ENCODE data around the gene CCR9.

The CCR9 gene

DNA sequence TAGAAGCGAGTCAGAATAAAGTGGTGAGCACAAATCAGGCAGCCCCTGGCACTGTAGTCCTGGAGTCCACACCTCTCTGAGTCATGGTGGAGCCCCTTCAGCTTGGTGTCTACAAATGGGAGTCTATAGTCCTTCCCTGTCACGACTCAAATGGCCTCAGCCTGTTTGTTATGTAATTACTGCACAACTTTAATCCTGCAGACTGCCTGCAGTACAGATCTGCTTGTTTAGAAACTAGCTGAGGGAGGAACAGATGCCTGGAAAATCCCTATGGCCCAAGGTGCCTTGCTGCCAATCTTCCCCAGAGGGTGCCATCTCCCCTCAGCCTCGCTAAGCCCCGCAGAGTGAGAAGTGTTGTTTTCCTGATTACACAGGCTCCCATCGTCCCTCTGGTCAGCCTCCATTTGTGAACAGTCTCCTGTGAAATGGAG is 53.0 kb downstream of the CCR9 start:
- no peak for DNase-seq

DNA sequence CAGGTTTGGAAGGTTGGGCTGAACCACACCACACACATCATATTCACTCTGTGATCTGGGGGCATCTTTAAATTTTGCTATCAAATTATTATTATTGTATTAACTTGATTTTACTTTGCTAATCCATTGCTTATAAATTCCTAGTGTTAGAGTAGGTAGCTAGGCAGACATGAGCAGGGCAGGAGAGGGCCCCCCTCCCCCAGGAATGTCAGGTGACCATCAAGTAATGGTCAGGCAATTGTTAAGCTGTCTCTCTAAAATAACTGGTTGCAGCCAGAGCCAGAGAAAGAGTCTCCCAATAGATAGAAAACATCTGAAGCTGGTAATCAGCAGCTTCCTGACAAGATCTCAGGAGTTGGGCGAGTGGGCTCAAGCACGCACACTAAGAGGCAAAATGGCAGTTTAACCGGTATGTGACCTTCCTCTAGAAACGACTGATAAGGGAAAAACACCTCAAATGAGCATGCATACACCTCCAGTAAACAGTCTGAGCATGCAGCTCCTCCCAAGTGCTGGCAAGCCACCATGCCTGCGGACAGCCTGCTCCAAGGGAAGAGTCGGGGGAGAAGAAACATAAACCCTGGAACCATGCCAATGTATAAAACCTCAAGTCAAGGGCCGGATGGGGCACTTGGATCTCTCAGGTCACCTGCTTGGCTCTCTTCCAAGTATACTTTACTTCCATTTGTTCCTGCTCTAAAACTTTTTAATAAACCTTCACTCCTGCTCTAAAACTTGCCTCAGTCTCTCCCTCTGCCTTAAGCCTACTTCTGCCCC is 53.8 kb downstream of the CCR9 start:
- DNase-seq, result no peak

DNA sequence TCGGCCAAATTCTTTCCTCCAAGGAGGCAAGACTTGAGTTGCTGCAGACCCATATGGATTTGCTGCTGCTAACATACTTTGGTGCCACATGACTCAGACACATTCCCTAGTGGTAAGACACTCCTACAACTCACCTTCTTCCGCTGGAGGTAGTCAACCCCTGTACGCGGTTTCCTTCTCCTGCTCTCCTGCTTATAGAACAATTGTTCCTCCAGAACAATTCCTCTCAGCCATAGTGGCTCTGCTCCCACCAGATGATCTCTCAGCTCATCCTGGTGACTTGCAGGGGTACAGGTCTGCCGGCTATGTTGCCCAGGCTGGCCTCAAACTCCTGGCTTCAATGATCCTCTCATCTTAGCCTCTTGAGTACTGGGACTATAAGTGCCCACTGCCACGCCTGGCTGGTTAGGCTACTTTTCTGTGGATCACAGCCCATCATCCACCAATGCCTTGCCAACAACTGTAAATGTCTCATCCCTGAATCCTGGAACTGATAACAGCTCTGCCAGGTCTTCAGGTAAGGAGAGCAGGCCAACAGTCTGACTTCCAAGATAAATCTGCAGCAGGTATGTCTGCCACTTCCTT is 54.5 kb downstream of the CCR9 start:
- no peak for DNase-seq

DNA sequence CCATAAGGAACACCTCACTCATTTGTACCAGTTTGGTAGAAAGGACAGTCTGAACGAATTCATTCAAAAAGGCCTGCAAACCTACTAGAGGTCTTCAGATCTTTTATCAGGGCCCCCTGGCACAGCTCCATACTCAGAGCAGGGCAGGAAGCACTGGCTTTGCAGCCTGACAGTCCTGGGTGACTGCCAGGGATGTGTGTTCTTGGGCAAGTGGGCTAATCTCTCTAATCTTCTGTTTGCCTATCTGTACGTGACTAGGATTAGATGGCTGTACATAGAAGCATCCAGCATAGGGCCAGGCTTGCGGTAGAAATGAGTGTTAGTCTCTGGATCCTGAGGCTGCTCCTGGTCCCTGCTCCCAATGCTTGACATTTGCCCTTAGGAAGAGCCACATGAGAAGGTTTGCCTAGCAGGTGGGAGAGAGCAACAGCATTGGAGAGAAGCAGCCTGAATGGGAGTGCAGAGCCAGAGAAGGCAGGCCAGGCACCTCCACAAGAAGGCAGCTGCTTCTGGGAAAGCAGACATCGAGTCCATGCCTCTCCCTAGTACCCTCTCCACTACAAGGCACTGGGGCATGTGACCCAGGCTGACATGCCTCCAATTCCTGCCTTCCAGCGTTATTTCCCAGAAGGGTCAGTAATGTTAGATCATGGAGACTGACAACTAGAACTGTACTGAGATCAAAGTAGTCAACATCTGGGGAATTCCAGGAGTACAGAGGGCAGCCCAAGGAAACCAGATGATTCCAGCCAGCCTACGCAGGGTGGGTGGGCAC is 55.9 kb downstream of the CCR9 start:
- no peak for DNase-seq

DNA sequence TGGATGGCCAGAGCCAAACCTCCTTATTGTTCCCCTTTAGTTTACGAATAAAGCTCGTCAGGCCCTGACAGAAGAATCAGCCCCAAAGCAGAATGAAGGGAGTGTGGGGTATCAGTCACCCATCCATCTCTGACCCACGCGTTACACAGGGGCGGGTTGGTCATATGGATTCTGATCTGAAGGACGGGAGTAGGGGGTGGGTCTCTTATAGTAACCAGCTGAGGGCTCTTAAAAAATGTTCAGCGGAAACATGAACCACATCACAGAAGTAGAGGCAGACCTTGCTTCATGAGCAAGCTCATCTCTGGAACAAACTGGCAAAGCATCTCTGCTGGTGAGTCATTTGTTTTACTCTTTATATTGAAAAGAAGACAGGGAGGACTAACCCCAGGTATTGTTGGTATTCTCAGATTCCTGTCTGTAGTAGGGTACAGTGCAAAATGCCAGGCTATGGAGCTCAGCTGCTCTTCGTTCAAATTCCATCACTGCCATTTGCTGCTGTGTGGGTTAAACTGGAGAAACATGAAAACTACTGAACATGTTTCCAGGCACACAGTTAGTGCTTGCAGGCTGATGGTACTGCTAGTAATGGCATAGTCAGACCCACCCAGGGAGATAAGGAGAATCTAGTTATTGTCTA is 57.0 kb downstream of the CCR9 start, which contains the start of gene CXCR6:
CXCR6 (plus strand) TSS at position 258 of the 640 bp plus-strand sequence. CDS start 3,018 bp downstream, outside the sequence.
- no peak for DNase-seq

DNA sequence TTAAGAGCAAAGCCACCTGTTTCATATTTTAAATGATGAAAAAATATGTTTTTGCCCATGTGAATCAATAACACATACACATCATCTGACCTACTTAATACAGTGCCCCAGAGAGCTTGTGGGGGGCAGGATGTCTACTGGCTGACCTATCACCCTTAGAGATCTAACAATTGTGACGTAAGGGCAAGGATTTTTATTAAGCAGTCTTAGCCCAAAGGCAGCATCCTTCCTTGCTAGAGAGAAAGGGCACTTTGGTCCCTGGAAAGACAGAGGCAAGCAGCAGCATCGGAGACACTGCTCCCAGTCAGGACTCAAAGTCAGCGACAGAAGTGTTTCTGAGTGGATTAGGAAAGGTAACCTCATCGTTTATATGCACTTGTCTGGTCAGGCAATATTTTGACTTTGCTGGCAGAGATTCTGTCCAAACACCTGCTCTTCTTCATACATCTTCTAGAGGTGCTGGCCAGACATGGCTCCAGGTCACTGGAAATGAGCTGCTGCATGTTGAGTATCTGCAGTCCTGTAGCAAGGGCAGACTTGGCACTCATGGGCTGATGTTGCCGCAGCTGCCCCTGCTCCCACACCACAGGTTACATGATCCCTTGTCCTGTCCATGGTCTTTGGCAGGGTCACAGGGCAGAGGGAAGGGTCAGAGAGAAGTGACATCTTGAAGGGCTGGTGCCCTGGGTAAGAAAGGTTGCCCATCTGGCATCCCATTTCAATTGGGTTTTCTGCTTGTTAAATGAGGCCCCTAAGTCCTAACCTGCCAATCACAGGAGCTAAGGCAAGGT is 58.7 kb downstream of the CCR9 start:
- no peak for DNase-seq

DNA sequence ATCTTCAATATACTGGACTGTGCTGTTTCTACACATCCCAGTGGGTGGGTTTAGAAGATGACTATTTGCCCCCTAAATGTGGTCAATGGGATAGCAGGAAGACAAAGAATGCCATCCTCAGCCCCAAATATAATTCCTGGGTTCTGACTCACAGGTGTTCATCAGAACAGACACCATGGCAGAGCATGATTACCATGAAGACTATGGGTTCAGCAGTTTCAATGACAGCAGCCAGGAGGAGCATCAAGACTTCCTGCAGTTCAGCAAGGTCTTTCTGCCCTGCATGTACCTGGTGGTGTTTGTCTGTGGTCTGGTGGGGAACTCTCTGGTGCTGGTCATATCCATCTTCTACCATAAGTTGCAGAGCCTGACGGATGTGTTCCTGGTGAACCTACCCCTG is 60.0 kb downstream of the CCR9 start:
- no peak for DNase-seq

DNA sequence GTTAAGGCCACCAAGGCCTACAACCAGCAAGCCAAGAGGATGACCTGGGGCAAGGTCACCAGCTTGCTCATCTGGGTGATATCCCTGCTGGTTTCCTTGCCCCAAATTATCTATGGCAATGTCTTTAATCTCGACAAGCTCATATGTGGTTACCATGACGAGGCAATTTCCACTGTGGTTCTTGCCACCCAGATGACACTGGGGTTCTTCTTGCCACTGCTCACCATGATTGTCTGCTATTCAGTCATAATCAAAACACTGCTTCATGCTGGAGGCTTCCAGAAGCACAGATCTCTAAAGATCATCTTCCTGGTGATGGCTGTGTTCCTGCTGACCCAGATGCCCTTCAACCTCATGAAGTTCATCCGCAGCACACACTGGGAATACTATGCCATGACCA is 60.5 kb downstream of the CCR9 start:
- no peak for DNase-seq

DNA sequence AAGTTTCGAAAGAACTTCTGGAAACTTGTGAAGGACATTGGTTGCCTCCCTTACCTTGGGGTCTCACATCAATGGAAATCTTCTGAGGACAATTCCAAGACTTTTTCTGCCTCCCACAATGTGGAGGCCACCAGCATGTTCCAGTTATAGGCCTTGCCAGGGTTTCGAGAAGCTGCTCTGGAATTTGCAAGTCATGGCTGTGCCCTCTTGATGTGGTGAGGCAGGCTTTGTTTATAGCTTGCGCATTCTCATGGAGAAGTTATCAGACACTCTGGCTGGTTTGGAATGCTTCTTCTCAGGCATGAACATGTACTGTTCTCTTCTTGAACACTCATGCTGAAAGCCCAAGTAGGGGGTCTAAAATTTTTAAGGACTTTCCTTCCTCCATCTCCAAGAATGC is 61.0 kb downstream of the CCR9 start:
- DNase-seq, result no peak

DNA sequence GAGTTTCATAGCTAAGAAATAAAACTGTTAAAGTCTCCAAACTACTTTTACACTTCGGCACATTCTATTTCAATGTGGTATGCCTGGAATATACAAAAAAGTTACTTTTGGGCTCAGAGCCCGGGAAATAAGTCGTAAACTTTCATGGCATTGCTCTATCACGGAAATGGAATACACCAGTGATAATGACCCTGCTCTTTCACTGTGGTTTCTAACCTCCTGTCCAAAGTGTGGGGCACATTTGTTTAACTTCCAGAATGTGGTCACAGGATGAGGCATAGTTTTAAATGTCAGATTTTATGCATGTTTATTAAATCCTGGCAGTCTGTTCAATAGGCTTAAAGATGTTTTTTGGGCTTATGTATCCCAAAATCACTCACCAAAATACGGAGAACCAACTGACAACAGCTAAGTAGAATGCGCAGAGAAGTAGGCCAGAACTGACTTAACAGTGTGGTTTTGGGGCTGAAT is 62.0 kb downstream of the CCR9 start:
- DNase-seq, result no peak

DNA sequence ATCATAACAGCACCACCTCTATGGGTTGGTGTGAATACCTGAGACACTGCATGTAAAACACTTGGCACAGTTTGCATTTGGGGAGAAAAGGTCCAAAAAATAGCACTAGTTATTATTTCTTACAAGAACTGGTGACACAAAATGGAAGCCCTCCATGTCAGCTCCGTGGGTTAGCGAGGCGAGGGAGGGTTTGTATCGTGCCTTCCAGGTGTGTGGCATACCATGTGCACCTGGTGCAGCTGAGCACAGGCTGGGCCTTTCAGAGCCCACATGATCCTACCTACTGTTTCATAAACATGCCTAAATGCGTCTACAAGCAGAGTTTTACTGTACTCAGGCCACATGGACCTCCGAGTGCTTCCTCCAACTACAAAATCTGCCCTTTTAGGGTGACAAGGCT is 62.5 kb downstream of the CCR9 start:
- no peak for DNase-seq

DNA sequence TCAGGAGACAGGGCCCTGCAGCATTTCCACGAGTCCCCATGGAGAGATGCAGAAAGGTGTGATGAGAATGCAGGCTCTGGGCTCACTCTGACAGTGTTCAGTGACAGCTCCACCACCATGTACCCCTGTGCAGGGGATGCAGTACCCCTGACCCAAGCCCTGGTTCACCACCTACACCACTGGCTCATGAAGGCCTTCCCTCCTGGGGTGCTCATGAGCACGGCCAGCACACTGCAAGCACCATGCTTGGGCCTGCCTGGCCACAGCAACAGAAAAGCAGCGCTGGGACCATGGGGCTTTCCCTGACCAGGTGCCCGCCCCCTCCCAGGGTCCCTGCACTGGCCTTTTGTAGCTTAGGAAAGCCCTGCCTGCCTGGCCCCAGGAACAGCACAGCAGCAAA is 63.1 kb downstream of the CCR9 start:
- DNase-seq, result no peak

DNA sequence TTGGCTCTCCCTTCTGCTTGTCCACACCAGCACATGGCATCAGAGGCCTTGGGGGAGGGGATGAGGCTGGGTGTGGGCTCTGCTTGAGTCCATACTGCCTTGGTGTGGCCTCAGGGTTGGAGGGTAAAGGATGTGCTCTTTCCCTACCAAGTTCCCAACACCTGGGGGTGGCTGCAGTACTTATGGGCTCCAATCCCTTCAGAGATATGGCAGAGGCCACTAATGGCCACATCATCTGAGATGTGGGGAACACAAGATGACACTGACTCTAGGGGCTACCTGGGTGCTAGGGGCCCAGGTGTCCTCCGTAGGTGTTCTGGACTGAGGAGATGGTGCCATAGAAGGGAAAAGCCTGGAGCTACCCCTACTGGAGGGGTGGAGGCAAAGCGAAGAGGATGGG is 63.8 kb downstream of the CCR9 start:
- DNase-seq, result no peak

DNA sequence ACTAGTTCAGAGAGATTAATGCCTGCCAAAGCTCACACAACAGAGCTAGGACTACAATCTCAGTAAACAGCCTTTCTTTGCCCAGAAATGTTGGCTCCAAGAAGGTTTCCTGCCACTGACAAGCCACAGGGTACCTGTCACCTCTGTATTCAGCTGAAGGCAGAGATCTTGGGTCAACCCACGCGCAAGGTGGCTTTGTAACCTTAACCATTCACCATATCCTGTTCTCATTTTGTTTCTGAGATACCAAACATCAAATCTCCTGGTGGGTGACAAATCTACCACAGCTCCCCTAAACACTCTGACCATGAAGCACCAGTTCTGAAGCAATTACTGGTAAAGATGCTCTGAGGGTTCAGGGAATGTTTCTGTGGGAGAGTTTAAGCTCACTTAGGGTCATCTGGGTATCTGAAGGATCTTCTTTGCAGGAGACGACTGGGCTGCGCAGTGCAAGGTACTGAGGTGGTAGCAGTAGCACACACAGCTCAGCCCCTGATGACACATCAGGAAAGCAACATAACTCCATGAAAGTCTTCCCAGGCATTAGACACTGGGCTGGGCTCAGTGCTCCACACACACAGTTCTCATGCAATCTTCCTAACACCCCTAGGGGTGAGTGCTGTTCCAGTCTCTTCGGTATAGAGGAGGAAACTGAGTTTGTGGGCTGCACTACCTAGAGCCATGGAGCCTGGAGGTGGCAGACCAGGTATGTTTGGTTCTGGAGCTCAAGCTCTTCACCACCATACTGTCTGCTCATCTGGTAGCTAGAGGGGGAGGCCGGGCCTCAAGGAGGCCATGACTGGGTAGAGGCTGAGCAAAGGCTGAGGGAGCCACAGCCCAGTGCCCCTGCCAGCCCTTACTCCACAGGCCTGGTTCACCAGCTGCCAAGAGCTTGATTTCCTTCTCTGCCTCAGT is 64.6 kb downstream of the CCR9 start:
- DNase-seq, result no peak

DNA sequence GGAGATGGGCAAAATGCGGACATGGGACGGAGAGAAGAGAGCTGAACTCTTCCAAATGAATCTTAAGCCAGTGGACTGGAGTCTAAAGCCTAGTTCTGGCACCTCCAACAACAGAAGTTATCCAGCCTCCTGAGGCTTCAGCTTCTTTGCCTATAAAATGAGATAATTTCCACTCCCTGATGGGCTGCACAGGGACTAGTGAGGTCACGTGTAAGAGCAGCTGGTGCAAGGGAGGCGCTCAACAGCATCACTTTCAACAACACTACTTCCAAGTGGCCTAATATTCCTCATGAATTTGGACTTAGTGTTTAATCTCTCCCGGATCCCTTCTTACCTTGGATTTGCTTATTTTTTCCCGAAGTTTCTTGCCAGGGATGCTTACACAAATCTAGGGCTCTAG is 65.6 kb downstream of the CCR9 start:
- DNase-seq, result no peak

DNA sequence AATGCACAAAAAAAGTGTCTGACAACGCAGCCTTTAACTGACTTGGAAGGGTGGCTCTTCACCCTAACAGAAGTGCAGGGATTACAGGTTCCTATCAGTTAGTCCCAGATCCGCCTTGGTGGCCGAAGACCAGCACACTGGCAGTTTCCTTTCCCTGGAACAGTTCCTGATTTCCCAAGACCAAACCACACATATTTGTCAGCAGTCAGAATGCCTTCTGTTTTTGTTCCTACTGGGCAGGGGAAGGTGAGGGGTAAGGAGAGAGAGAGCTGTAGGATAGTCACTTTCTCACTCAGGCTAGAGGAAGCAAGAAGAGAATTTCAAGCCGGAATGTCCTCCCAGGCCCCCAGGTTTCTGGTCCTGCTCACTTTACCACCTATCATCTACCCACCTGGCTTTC is 66.1 kb downstream of the CCR9 start:
- DNase-seq, result no peak

Data from NCI-H1694 (cell line).